Activated CD4-positive, alpha-beta T cell treated with anti-CD3 and anti-CD28 coated beads for 36 hours (primary cell): Measurements from ENCODE around the gene MDFIC. TPM values are rescaled to one million over a fixed set of nuclear protein-coding genes. Genes with fewer than 3 reads are reported as not detected.

Experiments
- ATAC-seq: fragments of 200-7000 bp; cut with Tn5 transposase; one replicate; pipeline ENCODE4 v1.10.0; 2021; ENCODE audit warnings: mild to moderate bottlenecking, moderate library complexity
- CTCF ChIA-PET: fragments of 350-600 bp; sonication (Branson Sonifier 250); formaldehyde crosslinking; loops from one replicate; lab custom pipeline; 2021; ENCODE audit warnings: antibody characterized with exemption; lab: Charles Lee
- POLR2A ChIA-PET: fragments of 350-600 bp; sonication (Branson Sonifier 250); formaldehyde crosslinking; loops from one replicate; lab custom pipeline; 2021; ENCODE audit warnings: antibody characterized with exemption, inconsistent platforms; lab: Charles Lee
- DNase-seq: peaks from one replicate; pipeline ENCODE4 v3.0.0-alpha.2; 2020
- H3K27ac Mint-ChIP-seq: one replicate; pipeline ENCODE4 v1.8.0; 2021; ENCODE audit warnings: mixed read lengths
- H3K27me3 Mint-ChIP-seq: one replicate; pipeline ENCODE4 v1.8.0; 2021; ENCODE audit warnings: mixed read lengths
- H3K36me3 Mint-ChIP-seq: one replicate; pipeline ENCODE4 v1.8.0; 2021; ENCODE audit warnings: low read depth, mixed read lengths
- H3K4me1 Mint-ChIP-seq: one replicate; pipeline ENCODE4 v1.8.0; 2021; ENCODE audit warnings: mixed read lengths
- H3K4me3 Mint-ChIP-seq: one replicate; pipeline ENCODE4 v1.8.0; 2021; ENCODE audit warnings: mild to moderate bottlenecking, moderate library complexity, mixed read lengths
- H3K9me3 Mint-ChIP-seq: one replicate; pipeline ENCODE4 v1.8.0; 2021; ENCODE audit warnings: low read depth, mixed read lengths
- intact Hi-C, 2 experiments: fragments of 100-400 bp; cut with DNase I in 1 of 2; cut with micrococcal nuclease in 1 of 2; formaldehyde crosslinking; loops; one replicate each; pipeline versions ENCODE4 v1.14.2 to v1.15.1; 2022 to 2024; cut with DNase I, micrococcal nuclease
- total RNA-seq, 2 experiments: library from RNA; stranded (reverse); gene quantifications; one replicate each; pipeline ENCODE4 v1.2.3, GENCODE V29; 2021

MDFIC gene
- total RNA-seq, 2 experiments from 2014 or later = 68.4 to 113 TPM

DNA sequence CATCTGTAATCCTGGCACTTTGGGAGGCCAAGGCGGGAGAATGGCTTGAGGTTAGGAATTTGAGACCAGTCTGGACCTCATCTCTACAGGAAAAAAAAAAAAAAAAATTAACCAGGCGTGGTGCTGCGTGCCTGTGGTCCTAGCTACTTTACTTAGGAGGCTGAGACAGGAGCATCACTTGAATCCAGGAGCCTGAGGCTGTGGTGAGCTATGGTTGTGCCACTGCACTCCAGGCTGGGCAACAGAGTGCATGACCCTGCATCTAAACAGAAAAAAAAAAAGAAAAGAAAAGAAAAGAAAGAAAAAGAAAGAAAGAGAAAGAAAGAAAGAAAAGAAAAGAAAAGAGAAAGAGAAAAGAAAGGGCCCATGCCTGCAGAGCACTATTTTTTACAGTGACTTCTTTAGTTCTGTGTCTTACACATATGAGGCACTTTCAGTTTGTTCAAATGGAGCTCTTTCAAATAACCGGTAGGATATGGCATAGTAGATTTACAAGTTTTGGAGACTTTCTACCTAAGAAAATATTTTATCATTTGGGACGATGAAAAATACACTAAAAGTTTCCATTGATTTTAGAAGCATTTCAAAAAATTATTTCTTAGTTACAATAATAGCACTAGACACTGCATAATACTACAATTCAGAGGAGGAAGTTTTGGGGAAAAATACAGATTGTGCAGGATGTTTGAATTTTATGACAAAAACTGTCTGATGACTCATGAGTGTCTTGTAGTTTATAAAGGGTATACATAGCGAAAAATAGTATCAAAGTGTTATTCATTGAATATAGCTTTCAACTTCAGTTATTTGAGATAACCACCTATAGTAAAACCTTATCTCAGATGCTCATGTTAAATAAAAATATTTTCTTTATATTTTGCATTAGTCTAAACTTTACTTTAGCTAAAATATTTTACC is 75.9 kb downstream of the MDFIC start:
- Mint-ChIP-seq H3K4me1 (peaks cover 61% of the 10 kb centered on the region), H3K4me3 (peak overlapping the region; percentile 22), H3K27me3 (no peaks in the 10 kb centered on the region), H3K27ac (peak overlapping the region; percentile 64), H3K36me3 (peaks cover 42% of the 10 kb centered on the region), H3K9me3 (no peaks in the 10 kb centered on the region)
- ATAC-seq (peak; percentile 84), DNase-seq (no peak)
- ChIA-PET CTCF (interaction anchor here (0.5 to 1.0 kb wide), 2 partner anchors 51 to 588 kb away, joined by 3 read pairs; no protein-coding TSS in a partner anchor), POLR2A (no interaction called here)
- intact Hi-C loops = no loop called here

DNA sequence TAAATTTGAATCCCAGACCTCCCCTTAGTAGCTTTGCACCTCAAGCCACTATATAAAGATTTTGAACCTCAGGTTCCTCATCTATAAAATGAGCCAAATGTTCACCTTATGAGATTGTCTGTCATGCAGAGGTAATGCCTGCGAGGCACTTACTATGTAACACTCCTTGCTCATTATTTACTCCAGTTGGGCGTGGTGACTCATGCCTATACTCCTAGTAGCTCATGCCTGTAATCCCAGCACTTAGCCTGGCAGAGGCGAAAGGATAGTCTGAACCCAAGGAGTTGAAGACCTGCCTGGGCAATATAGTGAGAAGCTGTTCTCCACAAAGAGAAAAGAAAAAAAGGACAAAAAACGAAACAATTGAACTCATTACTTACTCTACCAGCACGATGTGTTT is 82.2 kb downstream of the MDFIC start:
- ChIA-PET CTCF (no interaction called here), POLR2A (no interaction called here)
- H3K9me3 Mint-ChIP-seq = no peaks in the 10 kb centered on the region
- no peak for DNase-seq
- intact Hi-C loops = no loop called here
- H3K27ac Mint-ChIP-seq = peak overlapping the region; percentile 19
- peaks cover 41% of the 10 kb centered on the region for H3K36me3 Mint-ChIP-seq
- no peak for ATAC-seq
- H3K27me3 Mint-ChIP-seq = no peaks in the 10 kb centered on the region
- H3K4me1 Mint-ChIP-seq = peaks cover 60% of the 10 kb centered on the region
- no peak overlapping the region for H3K4me3 Mint-ChIP-seq

DNA sequence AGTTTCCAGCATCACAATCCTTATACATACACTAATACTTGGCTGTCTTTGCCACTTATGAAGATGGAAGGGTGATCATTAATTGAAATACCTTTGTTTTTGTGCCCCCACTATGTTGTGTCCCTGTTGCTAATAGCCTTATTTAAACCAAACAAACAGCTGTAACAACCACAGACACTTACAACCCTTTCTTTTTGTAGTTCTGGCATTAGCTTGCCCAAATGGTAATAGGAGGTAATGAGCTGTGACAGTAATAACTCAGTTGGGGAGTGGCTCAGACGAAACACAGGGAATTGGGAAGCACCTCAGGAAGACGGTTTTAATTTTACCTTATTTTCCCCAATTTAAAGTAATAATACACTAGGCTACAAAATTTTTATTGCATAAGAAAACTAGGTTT is 83.4 kb downstream of the MDFIC start:
- H3K4me3 Mint-ChIP-seq = no peak overlapping the region
- no peaks in the 10 kb centered on the region for H3K27me3 Mint-ChIP-seq
- peaks cover 47% of the 10 kb centered on the region for H3K36me3 Mint-ChIP-seq
- no peaks in the 10 kb centered on the region for H3K9me3 Mint-ChIP-seq
- H3K4me1 Mint-ChIP-seq = peaks cover 71% of the 10 kb centered on the region
- POLR2A ChIA-PET = no interaction called here
- CTCF ChIA-PET = no interaction called here
- intact Hi-C loops = no loop called here
- no peak for ATAC-seq
- peak overlapping the region; percentile 15 for H3K27ac Mint-ChIP-seq
- DNase-seq = no peak

DNA sequence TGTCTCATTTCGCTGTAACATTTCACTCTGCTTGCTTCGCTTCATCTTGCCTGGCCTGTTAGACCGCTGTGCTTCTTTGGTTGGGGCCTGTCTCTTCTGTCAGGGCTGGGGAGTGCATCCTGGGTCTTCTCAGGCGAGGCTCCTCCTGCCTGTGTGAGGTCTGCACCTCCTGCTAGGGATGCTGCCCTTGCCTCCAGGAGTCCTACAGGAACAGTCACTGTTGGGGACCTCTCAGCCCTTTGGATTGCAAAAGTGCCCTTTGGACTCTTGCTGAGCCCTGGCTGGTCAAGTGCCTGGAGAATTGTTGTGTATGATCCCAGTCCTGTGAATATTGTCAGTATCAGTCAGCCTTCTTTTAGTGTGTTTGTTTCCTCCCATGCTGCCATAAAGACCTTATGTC is 84.1 kb downstream of the MDFIC start:
- H3K27ac Mint-ChIP-seq = no peak overlapping the region
- intact Hi-C loops = no loop called here
- ATAC-seq (no peak), DNase-seq (no peak)
- H3K36me3 Mint-ChIP-seq = peaks cover 44% of the 10 kb centered on the region
- POLR2A ChIA-PET = no interaction called here
- CTCF ChIA-PET = no interaction called here
- H3K27me3 Mint-ChIP-seq = no peaks in the 10 kb centered on the region
- H3K9me3 Mint-ChIP-seq = no peaks in the 10 kb centered on the region
- no peak overlapping the region for H3K4me3 Mint-ChIP-seq
- peaks cover 71% of the 10 kb centered on the region for H3K4me1 Mint-ChIP-seq

DNA sequence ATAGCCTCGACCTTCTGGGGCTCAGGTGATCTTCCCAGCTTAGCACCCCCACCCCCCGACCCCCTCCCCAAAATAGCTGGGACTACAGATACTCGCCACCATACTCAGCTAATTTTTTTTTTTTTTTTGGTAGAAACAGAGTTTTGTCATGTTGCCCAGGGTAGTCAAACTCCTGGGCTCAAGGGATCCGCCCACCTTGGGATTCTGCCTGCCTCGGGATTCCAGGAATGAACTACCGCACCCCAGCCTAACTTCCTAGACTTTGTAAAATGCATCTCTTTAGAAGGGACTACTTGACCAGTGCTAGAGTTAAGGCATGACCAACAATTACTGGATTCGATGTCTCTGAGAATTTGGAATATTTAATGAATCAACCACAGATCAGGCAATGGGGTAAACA is 85.9 kb downstream of the MDFIC start:
- intact Hi-C loops = no loop called here
- DNase-seq (no peak), ATAC-seq (no peak)
- Mint-ChIP-seq H3K4me3 (no peak overlapping the region), H3K27ac (peak overlapping the region; percentile 72), H3K4me1 (peaks cover 65% of the 10 kb centered on the region), H3K9me3 (no peaks in the 10 kb centered on the region), H3K27me3 (no peaks in the 10 kb centered on the region), H3K36me3 (peaks cover 47% of the 10 kb centered on the region)
- POLR2A ChIA-PET = no interaction called here
- CTCF ChIA-PET = interaction anchor here (1.1 kb wide), 1 partner anchor 68 kb away, joined by 3 read pairs; no protein-coding TSS in a partner anchor

DNA sequence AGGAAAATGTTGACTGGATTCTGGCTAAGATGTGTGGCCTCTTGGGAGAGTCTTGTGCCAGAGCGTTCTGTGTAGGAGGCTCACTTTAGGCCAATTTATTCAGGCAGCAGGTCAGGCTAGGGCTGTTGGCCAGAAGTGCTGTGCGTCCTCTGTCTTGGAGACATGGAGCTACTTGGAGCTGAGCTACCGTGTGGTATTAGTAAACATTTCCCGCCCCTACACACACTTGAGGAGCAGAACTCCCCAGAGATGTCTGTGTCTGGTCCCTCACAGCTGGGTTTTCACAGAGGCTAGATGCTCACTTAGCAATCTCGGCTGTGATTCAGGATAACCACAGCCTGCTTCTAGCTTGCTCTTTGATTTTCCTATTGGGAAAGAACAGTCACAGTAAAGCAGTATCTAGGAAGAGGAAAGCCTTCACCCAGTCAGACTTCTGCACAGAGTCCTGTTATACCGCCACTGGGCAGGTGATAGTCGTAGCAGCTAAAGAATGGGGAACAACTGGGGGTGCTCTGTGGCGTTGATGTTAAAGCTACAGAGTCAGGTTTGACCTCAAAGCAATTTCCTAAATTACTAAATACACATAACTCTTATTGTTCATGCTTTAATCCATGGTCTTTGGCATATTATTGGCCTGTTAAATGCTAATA is 86.7 kb downstream of the MDFIC start:
- Mint-ChIP-seq H3K9me3 (no peaks in the 10 kb centered on the region), H3K36me3 (peaks cover 44% of the 10 kb centered on the region), H3K27me3 (no peaks in the 10 kb centered on the region), H3K27ac (peak overlapping the region; percentile 72), H3K4me1 (peaks cover 61% of the 10 kb centered on the region), H3K4me3 (peak overlapping the region; percentile 26)
- ATAC-seq = peak; percentile 50
- intact Hi-C loops = no loop called here
- ChIA-PET POLR2A (no interaction called here), CTCF (interaction anchor here (1.3 to 1.7 kb wide), 2 partner anchors 110 to 143 kb away, joined by 4 to 7 read pairs; no protein-coding TSS in a partner anchor)
- no peak for DNase-seq

DNA sequence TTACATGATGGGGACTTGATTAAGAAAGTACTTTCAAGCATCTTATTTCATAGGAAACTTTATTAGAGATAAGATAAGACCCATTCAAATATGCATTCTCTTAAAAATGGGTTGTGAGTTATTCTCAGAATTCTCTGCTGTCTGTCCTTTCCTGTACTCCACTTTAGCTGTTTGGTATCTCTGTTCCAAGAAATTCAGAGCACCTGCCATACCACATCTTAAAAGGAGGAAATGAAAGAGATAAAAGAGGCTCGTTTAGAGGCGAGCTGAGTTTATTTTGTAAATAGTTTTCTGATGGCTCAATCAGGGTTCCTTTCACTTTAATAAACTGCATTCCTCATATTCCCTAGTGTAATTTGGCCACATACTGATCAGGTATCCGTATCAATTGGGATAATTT is 87.2 kb downstream of the MDFIC start:
- intact Hi-C loops = no loop called here
- Mint-ChIP-seq H3K36me3 (peaks cover 46% of the 10 kb centered on the region), H3K27ac (peak overlapping the region; percentile 72), H3K9me3 (no peaks in the 10 kb centered on the region), H3K27me3 (no peaks in the 10 kb centered on the region), H3K4me3 (peak overlapping the region; percentile 40), H3K4me1 (peaks cover 66% of the 10 kb centered on the region)
- POLR2A ChIA-PET = interaction anchor here (0.6 kb wide), 1 partner anchor 9 kb away, joined by 3 read pairs; no protein-coding TSS in a partner anchor
- ATAC-seq (peak; percentile 47), DNase-seq (no peak)
- CTCF ChIA-PET = interaction anchor here (1.0 to 1.7 kb wide), 3 partner anchors 69 to 144 kb away, joined by 3 to 7 read pairs (median 4); no protein-coding TSS in a partner anchor

DNA sequence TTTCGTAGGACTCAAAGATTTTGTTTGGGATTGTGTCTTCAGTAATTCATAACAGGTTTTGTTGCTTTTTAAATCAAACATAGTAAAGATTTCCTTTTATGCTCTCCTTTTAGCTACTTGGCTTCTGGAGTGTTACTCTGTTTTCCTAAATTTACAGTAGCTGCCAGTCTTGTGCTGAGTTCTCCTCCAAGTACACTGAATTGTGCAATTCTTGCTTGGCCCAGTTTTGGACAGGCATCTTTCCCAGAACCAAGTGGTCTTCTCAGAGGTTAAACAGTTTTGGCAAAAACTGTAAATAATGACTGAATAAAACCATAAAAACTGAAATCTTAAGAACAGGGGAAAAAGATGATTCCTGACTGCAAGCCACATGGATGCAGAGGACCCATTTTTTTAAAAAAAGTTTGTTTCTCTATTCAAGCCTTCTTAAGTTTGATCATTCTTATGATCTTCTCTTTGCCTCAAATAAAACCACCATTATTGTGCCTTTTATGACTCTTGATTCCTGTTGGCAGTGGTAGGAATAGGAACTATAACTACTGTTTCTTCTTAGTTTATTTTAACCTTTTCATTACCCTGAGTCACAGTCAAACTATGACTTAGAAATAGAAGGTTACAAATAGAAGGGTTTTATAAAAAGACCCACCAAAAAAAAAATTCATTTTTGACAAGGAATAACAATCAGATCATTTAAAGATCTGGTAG is 88.0 kb downstream of the MDFIC start:
- intact Hi-C loops = loop anchor here in 1 of 2 experiments (5.0 kb wide), 1 partner anchor 78 kb away; no protein-coding TSS in a partner anchor
- ChIA-PET CTCF (interaction anchor here (1.0 to 1.7 kb wide), 3 partner anchors 70 to 144 kb away, joined by 3 to 7 read pairs (median 4); no protein-coding TSS in a partner anchor), POLR2A (interaction anchor here (0.6 kb wide), 1 partner anchor 10 kb away, joined by 3 read pairs; no protein-coding TSS in a partner anchor)
- H3K27ac Mint-ChIP-seq = peak overlapping the region; percentile 72
- H3K27me3 Mint-ChIP-seq = no peaks in the 10 kb centered on the region
- DNase-seq = no peak
- H3K4me3 Mint-ChIP-seq = no peak overlapping the region
- peak; percentile 63 for ATAC-seq
- H3K9me3 Mint-ChIP-seq = no peaks in the 10 kb centered on the region
- H3K36me3 Mint-ChIP-seq = peaks cover 45% of the 10 kb centered on the region
- peaks cover 63% of the 10 kb centered on the region for H3K4me1 Mint-ChIP-seq

DNA sequence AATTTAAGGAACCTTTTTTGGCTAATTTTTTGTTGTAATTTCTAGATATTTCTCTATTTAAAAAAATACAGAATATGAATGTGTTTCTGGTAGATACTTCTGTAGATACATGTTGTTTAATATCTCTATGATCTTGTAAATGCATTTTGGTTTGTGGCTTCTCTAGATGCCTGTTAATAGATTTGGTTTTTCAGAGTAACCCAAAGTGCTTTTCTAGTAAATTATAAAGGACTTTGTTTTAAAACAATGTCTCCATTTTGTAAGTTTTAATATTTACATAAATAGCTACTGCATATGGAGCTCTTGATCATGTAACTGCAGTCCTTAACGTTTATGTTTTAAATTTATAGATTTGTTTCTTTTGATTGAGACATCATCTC is 88.5 kb downstream of the MDFIC start:
- H3K36me3 Mint-ChIP-seq = peaks cover 45% of the 10 kb centered on the region
- H3K27ac Mint-ChIP-seq = no peak overlapping the region
- no peaks in the 10 kb centered on the region for H3K9me3 Mint-ChIP-seq
- peaks cover 57% of the 10 kb centered on the region for H3K4me1 Mint-ChIP-seq
- ChIA-PET POLR2A (no interaction called here), CTCF (no interaction called here)
- intact Hi-C loops = loop anchor here in 1 of 2 experiments (5.0 kb wide), 1 partner anchor 78 kb away; no protein-coding TSS in a partner anchor
- H3K27me3 Mint-ChIP-seq = no peaks in the 10 kb centered on the region
- DNase-seq (no peak), ATAC-seq (no peak)
- H3K4me3 Mint-ChIP-seq = no peak overlapping the region

DNA sequence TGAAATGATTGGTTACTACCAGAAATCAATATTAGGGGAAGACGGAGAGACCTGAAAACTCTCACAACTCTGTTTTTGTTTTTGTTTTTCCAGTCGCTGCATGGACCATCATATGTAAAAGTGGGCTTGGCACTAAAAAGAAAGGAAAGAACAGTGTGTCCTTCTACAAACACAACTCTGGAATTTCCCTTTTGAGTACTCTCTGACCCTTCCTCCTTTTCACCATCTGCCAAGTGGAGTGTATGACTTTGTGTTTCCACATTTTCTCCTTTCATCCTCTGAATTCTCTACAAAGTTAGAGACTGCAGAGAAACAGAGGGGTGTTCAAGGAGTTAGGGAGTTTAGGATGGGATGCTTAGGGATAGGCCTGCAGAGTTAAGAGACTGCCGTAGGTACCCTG is 92.0 kb downstream of the MDFIC start:
- H3K4me3 Mint-ChIP-seq = no peak overlapping the region
- intact Hi-C loops = loop anchor here in 1 of 2 experiments (5.0 kb wide), 1 partner anchor 82 kb away; no protein-coding TSS in a partner anchor
- no peak for ATAC-seq
- H3K27ac Mint-ChIP-seq = no peak overlapping the region
- H3K27me3 Mint-ChIP-seq = no peaks in the 10 kb centered on the region
- no peaks in the 10 kb centered on the region for H3K9me3 Mint-ChIP-seq
- no peak for DNase-seq
- H3K4me1 Mint-ChIP-seq = peaks cover 33% of the 10 kb centered on the region
- peaks cover 37% of the 10 kb centered on the region for H3K36me3 Mint-ChIP-seq
- ChIA-PET CTCF (no interaction called here), POLR2A (no interaction called here)

DNA sequence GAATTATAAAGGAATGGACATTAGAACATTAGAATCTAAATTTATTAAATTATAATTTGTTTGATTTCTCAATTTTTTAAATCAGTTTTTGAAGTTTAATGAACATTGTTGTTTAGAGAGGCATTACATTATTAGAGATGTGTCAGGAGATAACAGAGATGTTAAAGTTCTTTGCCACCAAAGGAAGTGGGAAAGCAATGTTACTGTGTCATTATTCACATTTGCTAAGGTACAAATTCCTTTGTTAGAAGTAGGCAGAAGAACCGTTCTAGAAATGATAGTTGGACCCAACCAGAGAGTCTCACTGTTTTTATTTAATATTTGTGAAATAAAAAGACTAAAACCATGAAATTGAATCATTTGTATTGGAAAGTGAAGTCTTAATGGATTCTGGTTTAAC is 92.9 kb downstream of the MDFIC start:
- H3K27ac Mint-ChIP-seq = no peak overlapping the region
- peaks cover 32% of the 10 kb centered on the region for H3K36me3 Mint-ChIP-seq
- POLR2A ChIA-PET = no interaction called here
- no peak for DNase-seq
- no peaks in the 10 kb centered on the region for H3K27me3 Mint-ChIP-seq
- no peaks in the 10 kb centered on the region for H3K9me3 Mint-ChIP-seq
- peaks cover 24% of the 10 kb centered on the region for H3K4me1 Mint-ChIP-seq
- H3K4me3 Mint-ChIP-seq = no peak overlapping the region
- no peak for ATAC-seq
- CTCF ChIA-PET = no interaction called here
- intact Hi-C loops = loop anchor here in 1 of 2 experiments (5.0 kb wide), 1 partner anchor 82 kb away; no protein-coding TSS in a partner anchor
